GM12801 (cell line): ENCODE data around the gene SPON1.

Experiments used
- TF ChIP-seq, protein P1 (sequence below): IDR thresholded peaks from one replicate; pipeline ENCODE4 v1.5.1; 2011; ENCODE audit warnings: control low read depth; ENCODE audit not compliant: insufficient read length; ENCODE audit errors: extremely low read depth

The SPON1 gene

DNA sequence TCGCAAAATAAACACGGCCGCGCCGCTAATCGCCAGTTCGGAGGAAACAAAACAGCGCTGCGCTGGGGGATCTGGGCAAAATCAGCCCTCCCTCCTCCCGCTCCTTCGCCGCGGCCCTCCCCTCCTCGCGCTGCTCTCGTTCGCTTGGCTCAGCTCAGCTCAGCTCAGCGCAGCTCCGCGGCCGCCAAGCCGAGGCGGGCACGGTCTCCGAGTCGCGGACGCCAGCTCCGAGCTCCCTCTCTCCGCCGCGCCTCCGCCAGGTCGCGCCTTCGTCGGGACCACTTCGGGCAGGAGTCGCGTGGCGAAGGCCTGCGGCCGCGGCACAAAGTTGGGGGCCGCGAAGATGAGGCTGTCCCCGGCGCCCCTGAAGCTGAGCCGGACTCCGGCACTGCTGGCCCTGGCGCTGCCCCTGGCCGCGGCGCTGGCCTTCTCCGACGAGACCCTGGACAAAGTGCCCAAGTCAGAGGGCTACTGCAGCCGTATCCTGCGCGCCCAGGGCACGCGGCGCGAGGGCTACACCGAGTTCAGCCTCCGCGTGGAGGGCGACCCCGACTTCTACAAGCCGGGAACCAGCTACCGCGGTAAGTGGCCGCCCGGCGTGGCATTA is at the start of gene SPON1:
TSS of gene SPON1 (plus strand) at position 162 of the 607 bp plus-strand sequence. CDS start at position 344, 182 bp downstream.
- TF ChIP-seq, protein P1, sequence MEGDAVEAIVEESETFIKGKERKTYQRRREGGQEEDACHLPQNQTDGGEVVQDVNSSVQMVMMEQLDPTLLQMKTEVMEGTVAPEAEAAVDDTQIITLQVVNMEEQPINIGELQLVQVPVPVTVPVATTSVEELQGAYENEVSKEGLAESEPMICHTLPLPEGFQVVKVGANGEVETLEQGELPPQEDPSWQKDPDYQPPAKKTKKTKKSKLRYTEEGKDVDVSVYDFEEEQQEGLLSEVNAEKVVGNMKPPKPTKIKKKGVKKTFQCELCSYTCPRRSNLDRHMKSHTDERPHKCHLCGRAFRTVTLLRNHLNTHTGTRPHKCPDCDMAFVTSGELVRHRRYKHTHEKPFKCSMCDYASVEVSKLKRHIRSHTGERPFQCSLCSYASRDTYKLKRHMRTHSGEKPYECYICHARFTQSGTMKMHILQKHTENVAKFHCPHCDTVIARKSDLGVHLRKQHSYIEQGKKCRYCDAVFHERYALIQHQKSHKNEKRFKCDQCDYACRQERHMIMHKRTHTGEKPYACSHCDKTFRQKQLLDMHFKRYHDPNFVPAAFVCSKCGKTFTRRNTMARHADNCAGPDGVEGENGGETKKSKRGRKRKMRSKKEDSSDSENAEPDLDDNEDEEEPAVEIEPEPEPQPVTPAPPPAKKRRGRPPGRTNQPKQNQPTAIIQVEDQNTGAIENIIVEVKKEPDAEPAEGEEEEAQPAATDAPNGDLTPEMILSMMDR = no peak

DNA sequence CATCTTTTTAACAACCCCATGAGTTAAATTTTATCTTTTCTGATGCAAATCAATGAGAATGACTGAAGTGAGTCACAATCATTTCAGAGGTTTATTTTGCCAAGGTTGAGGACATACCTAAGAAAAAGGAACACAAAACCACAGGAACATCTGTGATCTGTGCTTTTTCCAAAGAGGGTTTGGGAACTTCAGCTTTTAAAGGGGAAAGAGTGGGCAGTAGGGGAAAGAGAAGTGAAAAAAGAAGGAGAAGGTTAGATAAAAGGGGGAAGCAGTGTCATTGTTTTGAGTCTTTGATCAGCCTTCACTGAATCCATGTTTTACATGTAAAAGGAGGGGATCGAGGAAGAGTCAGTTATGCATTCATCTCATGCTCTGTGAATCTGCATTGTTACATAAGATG is 45.3 kb upstream of the SPON1 start:
- TF ChIP-seq, protein P1 = no peak

DNA sequence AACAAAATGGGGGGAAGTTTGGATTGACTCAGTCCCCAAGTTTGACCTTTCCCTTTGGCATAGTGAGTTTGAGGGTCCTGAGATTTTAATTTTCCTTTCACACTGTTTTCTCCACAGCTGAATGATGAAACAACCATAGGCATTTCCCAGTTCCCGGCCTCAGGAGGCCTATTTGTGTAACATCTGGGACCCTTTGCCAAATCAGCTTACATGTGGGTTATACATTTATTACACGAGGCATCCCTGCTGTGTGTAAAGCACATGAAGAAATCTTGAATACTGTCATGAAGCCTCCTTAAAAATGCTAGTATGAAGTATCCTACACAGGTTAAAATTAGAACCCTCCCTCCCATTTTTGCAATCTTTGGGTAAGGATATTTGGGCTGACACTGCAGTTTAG is 44.6 kb upstream of the SPON1 start:
- TF ChIP-seq, protein P1 = no peak

DNA sequence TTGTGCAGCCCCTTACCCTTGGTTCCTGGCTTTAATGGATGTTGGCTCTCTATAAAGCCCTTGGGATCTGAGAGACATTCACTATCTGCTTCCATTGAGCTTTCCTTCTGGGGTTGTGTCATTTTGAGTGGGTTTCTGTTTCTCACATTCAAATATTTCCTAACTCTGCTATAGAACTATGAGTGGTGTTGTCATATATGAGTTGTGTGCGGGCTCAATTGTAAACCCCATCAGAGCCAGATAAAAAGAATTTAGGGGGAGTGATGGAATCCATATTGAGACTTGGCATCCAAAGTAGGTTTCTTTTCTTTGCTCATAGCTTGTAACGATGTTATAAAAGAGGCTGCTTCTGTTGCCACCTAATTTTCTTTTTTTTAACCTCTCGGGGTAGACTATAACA is 41.8 kb upstream of the SPON1 start:
- TF ChIP-seq, protein P1 = no peak

DNA sequence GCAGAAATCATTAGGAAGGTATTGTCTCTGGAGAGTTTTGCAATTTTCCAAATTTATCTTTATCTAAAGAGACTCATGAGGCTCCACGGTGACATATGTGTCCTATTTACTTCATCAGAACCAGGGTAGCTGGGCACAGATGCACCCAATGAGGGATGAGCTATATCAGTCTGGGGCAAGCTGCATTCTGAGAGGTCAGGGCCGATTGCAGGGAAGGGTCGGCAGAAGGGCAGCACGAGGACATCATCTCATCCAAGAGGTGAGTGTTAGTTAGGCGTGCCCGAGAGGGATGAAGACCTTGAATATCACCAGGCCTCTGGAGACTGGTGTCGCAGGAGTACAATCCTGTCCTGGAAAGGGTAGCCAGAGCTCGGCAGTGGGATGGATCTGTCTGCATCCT is 41.0 kb upstream of the SPON1 start:
- TF ChIP-seq, protein P1 = no peak

DNA sequence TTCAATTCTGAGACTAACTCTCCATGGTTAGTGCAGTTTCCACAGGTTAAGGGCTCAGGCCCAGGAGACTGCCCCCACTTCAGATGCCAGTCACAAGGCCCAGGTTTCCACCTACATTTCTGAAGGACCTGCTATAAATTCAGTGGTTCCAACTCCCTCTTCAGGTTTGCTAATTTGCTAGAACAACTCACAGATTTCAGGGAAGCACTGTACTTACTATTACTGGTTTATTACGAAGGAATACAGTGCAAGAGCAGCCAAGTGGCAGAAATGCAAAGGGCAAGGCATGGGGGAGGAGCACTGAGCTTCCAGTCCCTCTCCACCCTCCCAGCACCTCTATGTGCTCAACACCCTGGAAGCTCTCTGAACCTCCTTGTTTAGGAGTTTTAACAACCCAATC is 39.3 kb upstream of the SPON1 start:
- TF ChIP-seq, protein P1 = no peak

DNA sequence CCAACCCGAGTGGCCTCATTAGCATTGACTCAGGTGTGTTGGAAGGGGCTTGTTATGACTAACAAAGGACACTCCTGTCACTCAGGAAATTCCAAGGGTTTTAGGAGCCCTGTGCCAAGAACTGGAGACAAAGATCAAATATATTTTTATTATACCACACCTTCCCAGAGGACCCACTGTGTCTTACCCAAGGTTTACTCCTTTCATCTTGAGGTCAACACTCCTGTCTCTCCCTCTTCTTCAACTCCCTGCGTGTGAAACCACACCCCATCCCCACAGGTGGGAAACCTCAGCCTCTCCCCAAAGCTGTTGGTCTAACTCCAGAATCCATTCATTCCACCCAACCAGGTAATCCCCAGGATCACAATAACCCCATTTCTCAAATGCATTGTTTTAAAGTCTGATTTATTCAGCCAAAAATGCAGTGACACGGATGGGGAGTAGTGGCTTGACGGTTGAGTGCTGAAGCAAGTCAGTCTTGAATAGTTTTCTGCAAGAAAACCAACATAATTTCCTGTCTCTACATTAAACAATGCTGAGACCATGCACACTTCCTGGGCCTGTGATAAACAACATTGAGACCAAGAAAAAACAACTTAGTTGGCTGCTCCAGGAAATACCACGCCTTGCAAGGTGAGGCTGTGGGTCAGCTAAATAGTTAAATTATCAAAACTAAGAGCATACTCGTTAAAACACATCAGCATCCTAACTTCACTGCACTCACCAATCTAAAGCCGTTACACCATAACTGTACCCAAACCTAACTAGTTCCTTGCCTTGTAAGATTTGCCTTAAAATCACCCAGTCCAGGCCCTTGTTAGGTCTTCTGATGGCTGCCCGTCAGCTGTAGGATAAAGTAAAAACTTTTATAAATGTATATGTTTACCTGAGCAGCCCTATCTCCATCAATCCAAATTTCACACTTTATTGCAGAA is 38.5 kb upstream of the SPON1 start:
- TF ChIP-seq, protein P1 = no peak
